Keratinocyte (primary cell): Measurements from ENCODE around the gene FOXC1.

Source experiments
- EZH2 ChIP-seq: IDR thresholded peaks from one replicate; pipeline ENCODE4 v1.6.1; 2012; ENCODE audit warnings: inconsistent platforms, mild to moderate bottlenecking, low read length, moderate library complexity
- TF ChIP-seq, protein P1 (sequence below), 3 experiments: IDR thresholded peaks in 1 of 3; conservative IDR thresholded peaks in 1 of 3; optimal IDR thresholded peaks in 1 of 3; 2 replicates in 2 of 3; 3 replicates in 1 of 3; pipeline versions ENCODE3 to v1.5.1; 2011; ENCODE audit warnings: low read length in 3 of 3, mild to moderate bottlenecking in 3 of 3, moderate library complexity in 2 of 3, control low read depth in 1 of 3, inconsistent platforms in 1 of 3; ENCODE audit not compliant: insufficient read depth in 2 of 3; ENCODE audit errors: extremely low read depth in 1 of 3

- TF ChIP-seq, protein P1, sequence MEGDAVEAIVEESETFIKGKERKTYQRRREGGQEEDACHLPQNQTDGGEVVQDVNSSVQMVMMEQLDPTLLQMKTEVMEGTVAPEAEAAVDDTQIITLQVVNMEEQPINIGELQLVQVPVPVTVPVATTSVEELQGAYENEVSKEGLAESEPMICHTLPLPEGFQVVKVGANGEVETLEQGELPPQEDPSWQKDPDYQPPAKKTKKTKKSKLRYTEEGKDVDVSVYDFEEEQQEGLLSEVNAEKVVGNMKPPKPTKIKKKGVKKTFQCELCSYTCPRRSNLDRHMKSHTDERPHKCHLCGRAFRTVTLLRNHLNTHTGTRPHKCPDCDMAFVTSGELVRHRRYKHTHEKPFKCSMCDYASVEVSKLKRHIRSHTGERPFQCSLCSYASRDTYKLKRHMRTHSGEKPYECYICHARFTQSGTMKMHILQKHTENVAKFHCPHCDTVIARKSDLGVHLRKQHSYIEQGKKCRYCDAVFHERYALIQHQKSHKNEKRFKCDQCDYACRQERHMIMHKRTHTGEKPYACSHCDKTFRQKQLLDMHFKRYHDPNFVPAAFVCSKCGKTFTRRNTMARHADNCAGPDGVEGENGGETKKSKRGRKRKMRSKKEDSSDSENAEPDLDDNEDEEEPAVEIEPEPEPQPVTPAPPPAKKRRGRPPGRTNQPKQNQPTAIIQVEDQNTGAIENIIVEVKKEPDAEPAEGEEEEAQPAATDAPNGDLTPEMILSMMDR (optimal IDR thresholded peaks at IDR 0.05 in 1 of 3, IDR thresholded peaks at IDR 0.05 in 1 of 3, conservative IDR thresholded peaks at IDR 0.05 in 1 of 3; ENCODE audit: extremely low read depth in 1 of 3, insufficient read depth in 2 of 3, low read length in 3 of 3): no peak
- no peak for TF ChIP-seq EZH2
Observed at GRCh38 chr6:1615151-1615852, 5.6 kb downstream of the FOXC1 start.
